ENCODE results near the gene CMTM3. TPM values are rescaled to one million over a fixed set of nuclear protein-coding genes. Genes with fewer than 3 reads are reported as not detected.

CMTM3 gene
- total and polyA plus RNA-seq, 9 of the 15 experiments (the other 6 are each of a cell fraction or from before 2014, with no cell fraction given) = 4.6 to 33.4 (median 17.5) TPM

DNA sequence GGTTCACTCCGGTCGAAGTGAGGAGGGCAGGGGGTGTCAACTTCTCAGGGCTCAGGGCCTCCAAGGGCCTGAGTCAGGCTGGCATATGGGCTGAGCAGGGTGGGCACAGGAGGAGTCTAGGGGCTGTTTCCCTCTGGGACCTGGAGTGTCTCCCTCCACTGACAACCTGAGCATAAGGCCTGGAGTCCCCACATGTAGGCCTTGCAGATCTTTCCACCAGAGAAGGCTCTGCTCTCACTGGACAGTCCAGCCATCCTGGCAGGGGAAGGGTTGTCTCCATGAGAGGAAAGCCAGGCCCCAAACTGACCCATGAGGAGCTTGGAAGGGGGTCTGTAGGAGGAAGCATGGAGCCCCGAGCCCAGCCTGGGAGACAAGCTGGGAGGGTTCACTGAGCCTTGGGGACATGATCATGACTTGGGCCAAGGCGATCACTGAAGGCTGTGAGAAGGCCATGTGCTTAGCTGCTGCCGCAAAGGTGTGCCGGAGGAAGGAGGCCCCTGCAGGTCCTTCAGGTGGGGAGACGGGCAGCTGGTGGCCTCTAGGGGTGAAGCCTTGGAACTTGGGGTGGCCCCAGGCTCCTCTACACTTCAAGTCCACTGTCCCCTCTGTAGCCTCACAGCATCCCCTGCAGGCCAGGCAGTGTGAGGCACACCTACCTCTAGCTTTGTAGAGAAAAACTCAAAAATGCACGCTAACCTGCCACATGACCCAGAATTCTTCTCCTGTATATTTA is 15.4 kb upstream of the CMTM3 start (continued):
- TF ChIP-seq, protein P1, sequence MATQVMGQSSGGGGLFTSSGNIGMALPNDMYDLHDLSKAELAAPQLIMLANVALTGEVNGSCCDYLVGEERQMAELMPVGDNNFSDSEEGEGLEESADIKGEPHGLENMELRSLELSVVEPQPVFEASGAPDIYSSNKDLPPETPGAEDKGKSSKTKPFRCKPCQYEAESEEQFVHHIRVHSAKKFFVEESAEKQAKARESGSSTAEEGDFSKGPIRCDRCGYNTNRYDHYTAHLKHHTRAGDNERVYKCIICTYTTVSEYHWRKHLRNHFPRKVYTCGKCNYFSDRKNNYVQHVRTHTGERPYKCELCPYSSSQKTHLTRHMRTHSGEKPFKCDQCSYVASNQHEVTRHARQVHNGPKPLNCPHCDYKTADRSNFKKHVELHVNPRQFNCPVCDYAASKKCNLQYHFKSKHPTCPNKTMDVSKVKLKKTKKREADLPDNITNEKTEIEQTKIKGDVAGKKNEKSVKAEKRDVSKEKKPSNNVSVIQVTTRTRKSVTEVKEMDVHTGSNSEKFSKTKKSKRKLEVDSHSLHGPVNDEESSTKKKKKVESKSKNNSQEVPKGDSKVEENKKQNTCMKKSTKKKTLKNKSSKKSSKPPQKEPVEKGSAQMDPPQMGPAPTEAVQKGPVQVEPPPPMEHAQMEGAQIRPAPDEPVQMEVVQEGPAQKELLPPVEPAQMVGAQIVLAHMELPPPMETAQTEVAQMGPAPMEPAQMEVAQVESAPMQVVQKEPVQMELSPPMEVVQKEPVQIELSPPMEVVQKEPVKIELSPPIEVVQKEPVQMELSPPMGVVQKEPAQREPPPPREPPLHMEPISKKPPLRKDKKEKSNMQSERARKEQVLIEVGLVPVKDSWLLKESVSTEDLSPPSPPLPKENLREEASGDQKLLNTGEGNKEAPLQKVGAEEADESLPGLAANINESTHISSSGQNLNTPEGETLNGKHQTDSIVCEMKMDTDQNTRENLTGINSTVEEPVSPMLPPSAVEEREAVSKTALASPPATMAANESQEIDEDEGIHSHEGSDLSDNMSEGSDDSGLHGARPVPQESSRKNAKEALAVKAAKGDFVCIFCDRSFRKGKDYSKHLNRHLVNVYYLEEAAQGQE (IDR thresholded peaks at IDR 0.05; ENCODE audit: borderline replicate concordance) = peak; percentile 90
- TF ChIP-seq, protein P1 (CRISPR knock-in tag; IDR thresholded peaks at IDR 0.05; ENCODE audit: low read depth) = no peak
- TF ChIP-seq RB1 (IDR thresholded peaks at IDR 0.05; ENCODE audit: low read depth) (peak; percentile 56; the same call in 1 of the 2 replicates), ASH1L (IDR thresholded peaks at IDR 0.05; ENCODE audit: borderline replicate concordance, low read depth, partially characterized antibody) (no peak), KDM1A (IDR thresholded peaks at IDR 0.05) (no peak), TAL1 (IDR thresholded peaks at IDR 0.05) (no peak), HCFC1 (IDR thresholded peaks at IDR 0.05; ENCODE audit: low read depth, low read length) (no peak; the same call in 1 of the 2 replicates), IFI16 (CRISPR knock-in tag; IDR thresholded peaks at IDR 0.05) (no peak), ATF7 (IDR thresholded peaks at IDR 0.05) (no peak), KLF1 (tag; IDR thresholded peaks at IDR 0.05) (no peak), ZNF384 (IDR thresholded peaks at IDR 0.05; ENCODE audit: low read depth, low read length) (peak; percentile 59), ZNF79 (CRISPR knock-in tag; IDR thresholded peaks at IDR 0.05; ENCODE audit: low read depth) (no peak)
- TF ChIP-seq, protein P2, sequence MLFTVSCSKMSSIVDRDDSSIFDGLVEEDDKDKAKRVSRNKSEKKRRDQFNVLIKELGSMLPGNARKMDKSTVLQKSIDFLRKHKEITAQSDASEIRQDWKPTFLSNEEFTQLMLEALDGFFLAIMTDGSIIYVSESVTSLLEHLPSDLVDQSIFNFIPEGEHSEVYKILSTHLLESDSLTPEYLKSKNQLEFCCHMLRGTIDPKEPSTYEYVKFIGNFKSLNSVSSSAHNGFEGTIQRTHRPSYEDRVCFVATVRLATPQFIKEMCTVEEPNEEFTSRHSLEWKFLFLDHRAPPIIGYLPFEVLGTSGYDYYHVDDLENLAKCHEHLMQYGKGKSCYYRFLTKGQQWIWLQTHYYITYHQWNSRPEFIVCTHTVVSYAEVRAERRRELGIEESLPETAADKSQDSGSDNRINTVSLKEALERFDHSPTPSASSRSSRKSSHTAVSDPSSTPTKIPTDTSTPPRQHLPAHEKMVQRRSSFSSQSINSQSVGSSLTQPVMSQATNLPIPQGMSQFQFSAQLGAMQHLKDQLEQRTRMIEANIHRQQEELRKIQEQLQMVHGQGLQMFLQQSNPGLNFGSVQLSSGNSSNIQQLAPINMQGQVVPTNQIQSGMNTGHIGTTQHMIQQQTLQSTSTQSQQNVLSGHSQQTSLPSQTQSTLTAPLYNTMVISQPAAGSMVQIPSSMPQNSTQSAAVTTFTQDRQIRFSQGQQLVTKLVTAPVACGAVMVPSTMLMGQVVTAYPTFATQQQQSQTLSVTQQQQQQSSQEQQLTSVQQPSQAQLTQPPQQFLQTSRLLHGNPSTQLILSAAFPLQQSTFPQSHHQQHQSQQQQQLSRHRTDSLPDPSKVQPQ (CRISPR knock-in tag; IDR thresholded peaks at IDR 0.05; ENCODE audit: borderline replicate concordance) = no peak
- TF ChIP-seq, protein P3, sequence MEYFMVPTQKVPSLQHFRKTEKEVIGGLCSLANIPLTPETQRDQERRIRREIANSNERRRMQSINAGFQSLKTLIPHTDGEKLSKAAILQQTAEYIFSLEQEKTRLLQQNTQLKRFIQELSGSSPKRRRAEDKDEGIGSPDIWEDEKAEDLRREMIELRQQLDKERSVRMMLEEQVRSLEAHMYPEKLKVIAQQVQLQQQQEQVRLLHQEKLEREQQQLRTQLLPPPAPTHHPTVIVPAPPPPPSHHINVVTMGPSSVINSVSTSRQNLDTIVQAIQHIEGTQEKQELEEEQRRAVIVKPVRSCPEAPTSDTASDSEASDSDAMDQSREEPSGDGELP (CRISPR knock-in tag; IDR thresholded peaks at IDR 0.05; ENCODE audit: borderline replicate concordance) = peak; percentile 32; the same call in 1 of the 2 replicates
- TF ChIP-seq, protein P4, sequence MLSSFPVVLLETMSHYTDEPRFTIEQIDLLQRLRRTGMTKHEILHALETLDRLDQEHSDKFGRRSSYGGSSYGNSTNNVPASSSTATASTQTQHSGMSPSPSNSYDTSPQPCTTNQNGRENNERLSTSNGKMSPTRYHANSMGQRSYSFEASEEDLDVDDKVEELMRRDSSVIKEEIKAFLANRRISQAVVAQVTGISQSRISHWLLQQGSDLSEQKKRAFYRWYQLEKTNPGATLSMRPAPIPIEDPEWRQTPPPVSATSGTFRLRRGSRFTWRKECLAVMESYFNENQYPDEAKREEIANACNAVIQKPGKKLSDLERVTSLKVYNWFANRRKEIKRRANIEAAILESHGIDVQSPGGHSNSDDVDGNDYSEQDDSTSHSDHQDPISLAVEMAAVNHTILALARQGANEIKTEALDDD (IDR thresholded peaks at IDR 0.05) = no peak
